Measurements from ENCODE around the gene LRSAM1.

DNA sequence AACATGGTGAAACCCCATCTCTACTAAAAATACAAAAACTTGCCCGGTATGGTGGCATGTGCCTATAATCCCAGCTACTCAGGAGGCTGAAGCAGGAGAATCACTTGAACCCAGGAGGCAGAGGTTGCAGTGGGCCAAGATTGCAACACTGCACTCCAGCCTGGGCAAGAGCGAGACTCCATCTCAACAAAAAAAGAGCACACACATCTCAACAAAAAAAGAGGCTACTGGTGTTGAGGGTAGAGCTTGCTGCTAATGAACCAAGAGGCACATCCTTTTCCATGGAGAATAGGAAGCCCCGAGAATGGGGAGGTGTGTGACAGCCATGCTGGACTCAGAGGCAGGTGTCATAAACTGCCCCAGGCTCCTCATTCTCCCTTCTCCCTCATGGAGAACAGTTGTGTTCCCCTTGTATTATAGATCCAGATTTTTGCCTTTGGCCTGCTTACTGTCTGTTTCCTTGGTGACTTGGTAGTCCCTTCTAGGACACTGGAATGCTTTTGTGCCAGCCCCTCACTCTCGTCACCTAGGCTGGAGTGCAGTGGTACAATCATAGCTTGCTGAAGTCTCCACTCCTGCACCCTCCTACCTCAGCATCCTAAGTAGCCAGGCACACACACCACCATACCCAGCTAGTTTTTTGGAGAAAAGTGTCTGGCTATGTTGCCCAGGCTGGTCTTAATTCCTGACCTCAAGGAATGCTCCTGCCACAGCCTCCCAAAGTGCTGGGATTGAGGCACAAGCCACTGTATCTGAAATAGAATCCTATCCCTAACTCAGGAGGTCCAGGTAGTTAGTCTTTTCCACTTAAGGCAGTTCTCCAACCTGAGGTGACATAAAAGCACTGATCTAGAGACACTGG, 5.2 kb upstream of the LRSAM1 start:
- TF ChIP-seq, protein P1, sequence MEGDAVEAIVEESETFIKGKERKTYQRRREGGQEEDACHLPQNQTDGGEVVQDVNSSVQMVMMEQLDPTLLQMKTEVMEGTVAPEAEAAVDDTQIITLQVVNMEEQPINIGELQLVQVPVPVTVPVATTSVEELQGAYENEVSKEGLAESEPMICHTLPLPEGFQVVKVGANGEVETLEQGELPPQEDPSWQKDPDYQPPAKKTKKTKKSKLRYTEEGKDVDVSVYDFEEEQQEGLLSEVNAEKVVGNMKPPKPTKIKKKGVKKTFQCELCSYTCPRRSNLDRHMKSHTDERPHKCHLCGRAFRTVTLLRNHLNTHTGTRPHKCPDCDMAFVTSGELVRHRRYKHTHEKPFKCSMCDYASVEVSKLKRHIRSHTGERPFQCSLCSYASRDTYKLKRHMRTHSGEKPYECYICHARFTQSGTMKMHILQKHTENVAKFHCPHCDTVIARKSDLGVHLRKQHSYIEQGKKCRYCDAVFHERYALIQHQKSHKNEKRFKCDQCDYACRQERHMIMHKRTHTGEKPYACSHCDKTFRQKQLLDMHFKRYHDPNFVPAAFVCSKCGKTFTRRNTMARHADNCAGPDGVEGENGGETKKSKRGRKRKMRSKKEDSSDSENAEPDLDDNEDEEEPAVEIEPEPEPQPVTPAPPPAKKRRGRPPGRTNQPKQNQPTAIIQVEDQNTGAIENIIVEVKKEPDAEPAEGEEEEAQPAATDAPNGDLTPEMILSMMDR (IDR thresholded peaks at IDR 0.05; ENCODE audit: low read length): no peak
- no peak for TF ChIP-seq EZH2 (optimal IDR thresholded peaks at IDR 0.05; ENCODE audit: low read depth, low read length)
- no peak for TF ChIP-seq EZH2phosphoT487 (IDR thresholded peaks at IDR 0.05; ENCODE audit: low read length)

Data from MM.1S (cell line).